Measurements from ENCODE around the gene SAXO2.

The SAXO2 gene

GRCh38 chr15:82294061-82294690 lies 31.6 kb downstream of the SAXO2 start:
- Histone ChIP-seq H3K4me1 (ENCODE audit: control insufficient read depth in 2 of 2, insufficient read depth in 1 of 2, low read depth in 1 of 2, low read length in 2 of 2) (peaks cover 0 to 2% of the 10 kb centered on the region in 2 donors), H3K27ac (replicated peaks; ENCODE audit: low read length) (no peak overlapping the region), H3K23ac (ENCODE audit: low read depth, low read length, poor library complexity) (peak overlapping the region; percentile 35), H3K4me2 (ENCODE audit: insufficient read depth, low read length, poor library complexity, severe bottlenecking) (no peak overlapping the region), H4K91ac (ENCODE audit: low read depth, low read length, poor library complexity) (no peak overlapping the region), H3K36me3 (replicated peaks in 1 of 2; ENCODE audit: control insufficient read depth in 2 of 2, insufficient read depth in 2 of 2, low read length in 2 of 2) (no peaks in the 10 kb centered on the region), H3K14ac (ENCODE audit: low read length) (no peak overlapping the region), H2BK5ac (ENCODE audit: low read length) (no peak overlapping the region), H3K9me3 (replicated peaks in 1 of 2; ENCODE audit: control insufficient read depth in 2 of 2, insufficient read depth in 1 of 2, low read depth in 1 of 2, low read length in 2 of 2) (no peaks in the 10 kb centered on the region), H2BK12ac (ENCODE audit: low read length) (no peak overlapping the region), H3K4me3 (ENCODE audit: low read length in 2 of 2) (no peak overlapping the region), H3K9ac (ENCODE audit: low read depth, low read length, poor library complexity) (no peak overlapping the region), H2BK120ac (ENCODE audit: low read depth, low read length) (no peak overlapping the region), H2AK5ac (ENCODE audit: low read depth, low read length) (no peak overlapping the region), H2BK15ac (ENCODE audit: low read length) (no peak overlapping the region), H3K4ac (ENCODE audit: low read length) (no peak overlapping the region), H2AFZ (ENCODE audit: low read length) (no peak overlapping the region), H3K18ac (ENCODE audit: low read length) (peak overlapping the region; percentile 55), H3K79me1 (ENCODE audit: low read depth, low read length) (no peaks in the 10 kb centered on the region), H3K27me3 (ENCODE audit: control insufficient read depth in 3 of 3, insufficient read depth in 3 of 3, low read depth in 1 of 3, low read length in 3 of 3) (no peaks in the 10 kb centered on the region), H4K8ac (ENCODE audit: low read depth, low read length) (no peak overlapping the region)
- no peak for DNase-seq (ENCODE audit: low spot score)
- no CpG with 5 or more reads among the region's 11 CpGs for WGBS, 2 donors (ENCODE audit: extremely low coverage in 2 of 2, insufficient read length in 2 of 2, insufficient replicate concordance in 1 of 2)

- Histone ChIP-seq H3K4me3 (ENCODE audit: low read length in 2 of 2) (no peak overlapping the region), H2BK120ac (ENCODE audit: low read depth, low read length) (no peak overlapping the region), H4K91ac (ENCODE audit: low read depth, low read length, poor library complexity) (no peak overlapping the region), H2BK15ac (ENCODE audit: low read length) (no peak overlapping the region), H3K18ac (ENCODE audit: low read length) (peak overlapping the region; percentile 35), H3K9me3 (replicated peaks in 1 of 2; ENCODE audit: control insufficient read depth in 2 of 2, insufficient read depth in 1 of 2, low read depth in 1 of 2, low read length in 2 of 2) (no peaks in the 10 kb centered on the region), H4K8ac (ENCODE audit: low read depth, low read length) (no peak overlapping the region), H3K4ac (ENCODE audit: low read length) (no peak overlapping the region), H2BK5ac (ENCODE audit: low read length) (no peak overlapping the region), H3K23ac (ENCODE audit: low read depth, low read length, poor library complexity) (no peak overlapping the region), H2AK5ac (ENCODE audit: low read depth, low read length) (no peak overlapping the region), H3K36me3 (replicated peaks in 1 of 2; ENCODE audit: control insufficient read depth in 2 of 2, insufficient read depth in 2 of 2, low read length in 2 of 2) (no peaks in the 10 kb centered on the region), H3K4me2 (ENCODE audit: insufficient read depth, low read length, poor library complexity, severe bottlenecking) (no peak overlapping the region), H2AFZ (ENCODE audit: low read length) (no peak overlapping the region), H3K14ac (ENCODE audit: low read length) (no peak overlapping the region), H3K4me1 (ENCODE audit: control insufficient read depth in 2 of 2, insufficient read depth in 1 of 2, low read depth in 1 of 2, low read length in 2 of 2) (peaks cover 0 to 2% of the 10 kb centered on the region in 2 donors), H3K27me3 (ENCODE audit: control insufficient read depth in 3 of 3, insufficient read depth in 3 of 3, low read depth in 1 of 3, low read length in 3 of 3) (peaks cover 0 to 2% (median 0%) of the 10 kb centered on the region in 3 experiments), H2BK12ac (ENCODE audit: low read length) (no peak overlapping the region), H3K9ac (ENCODE audit: low read depth, low read length, poor library complexity) (no peak overlapping the region), H3K27ac (replicated peaks; ENCODE audit: low read length) (no peak overlapping the region), H3K79me1 (ENCODE audit: low read depth, low read length) (peaks cover 2% of the 10 kb centered on the region)
- WGBS, 2 donors (ENCODE audit: extremely low coverage in 2 of 2, insufficient read length in 2 of 2, insufficient replicate concordance in 1 of 2): no CpG with 5 or more reads among the region's 5 CpGs
- DNase-seq (ENCODE audit: low spot score): no peak
Observed at GRCh38 chr15:82297546-82297945, 34.9 kb downstream of the SAXO2 start.

- no peak overlapping the region for H3K4me3 ChIP-seq (ENCODE audit: low read length in 2 of 2)
- H3K36me3 ChIP-seq (replicated peaks in 1 of 2; ENCODE audit: control insufficient read depth in 2 of 2, insufficient read depth in 2 of 2, low read length in 2 of 2): no peaks in the 10 kb centered on the region
- no peak overlapping the region for H3K4me2 ChIP-seq (ENCODE audit: insufficient read depth, low read length, poor library complexity, severe bottlenecking)
- H3K18ac ChIP-seq (ENCODE audit: low read length): no peak overlapping the region
- H3K14ac ChIP-seq (ENCODE audit: low read length): no peak overlapping the region
- H2BK12ac ChIP-seq (ENCODE audit: low read length): no peak overlapping the region
- H3K9me3 ChIP-seq (replicated peaks in 1 of 2; ENCODE audit: control insufficient read depth in 2 of 2, insufficient read depth in 1 of 2, low read depth in 1 of 2, low read length in 2 of 2): no peaks in the 10 kb centered on the region
- no peak overlapping the region for H3K4ac ChIP-seq (ENCODE audit: low read length)
- peaks cover 0 to 2% (median 0%) of the 10 kb centered on the region in 3 experiments for H3K27me3 ChIP-seq (ENCODE audit: control insufficient read depth in 3 of 3, insufficient read depth in 3 of 3, low read depth in 1 of 3, low read length in 3 of 3)
- H3K79me1 ChIP-seq (ENCODE audit: low read depth, low read length): peaks cover 2% of the 10 kb centered on the region
- H2BK15ac ChIP-seq (ENCODE audit: low read length): no peak overlapping the region
- H3K27ac ChIP-seq (replicated peaks; ENCODE audit: low read length): no peak overlapping the region
- no peak overlapping the region for H2AFZ ChIP-seq (ENCODE audit: low read length)
- DNase-seq (ENCODE audit: low spot score): no peak
- H2AK5ac ChIP-seq (ENCODE audit: low read depth, low read length): no peak overlapping the region
- no peak overlapping the region for H4K91ac ChIP-seq (ENCODE audit: low read depth, low read length, poor library complexity)
- no peak overlapping the region for H4K8ac ChIP-seq (ENCODE audit: low read depth, low read length)
- H2BK5ac ChIP-seq (ENCODE audit: low read length): no peak overlapping the region
- no peak overlapping the region for H2BK120ac ChIP-seq (ENCODE audit: low read depth, low read length)
- WGBS, 2 donors (ENCODE audit: extremely low coverage in 2 of 2, insufficient read length in 2 of 2, insufficient replicate concordance in 1 of 2): no CpG with 5 or more reads among the region's 13 CpGs
- no peak overlapping the region for H3K23ac ChIP-seq (ENCODE audit: low read depth, low read length, poor library complexity)
- no peak overlapping the region for H3K9ac ChIP-seq (ENCODE audit: low read depth, low read length, poor library complexity)
- H3K4me1 ChIP-seq (ENCODE audit: control insufficient read depth in 2 of 2, insufficient read depth in 1 of 2, low read depth in 1 of 2, low read length in 2 of 2): peaks cover 0 to 2% of the 10 kb centered on the region in 2 donors
Observed at GRCh38 chr15:82298032-82298431, 35.4 kb downstream of the SAXO2 start.

- no peak overlapping the region for H2AK5ac ChIP-seq (ENCODE audit: low read depth, low read length)
- H3K18ac ChIP-seq (ENCODE audit: low read length): no peak overlapping the region
- H3K27me3 ChIP-seq (ENCODE audit: control insufficient read depth in 3 of 3, insufficient read depth in 3 of 3, low read depth in 1 of 3, low read length in 3 of 3): peaks cover 0 to 4% (median 0%) of the 10 kb centered on the region in 3 experiments
- H3K4ac ChIP-seq (ENCODE audit: low read length): no peak overlapping the region
- peaks cover 2% of the 10 kb centered on the region for H3K79me1 ChIP-seq (ENCODE audit: low read depth, low read length)
- no peak overlapping the region for H4K91ac ChIP-seq (ENCODE audit: low read depth, low read length, poor library complexity)
- no peak overlapping the region for H2BK12ac ChIP-seq (ENCODE audit: low read length)
- DNase-seq (ENCODE audit: low spot score): no peak
- no peaks in the 10 kb centered on the region for H3K36me3 ChIP-seq (replicated peaks in 1 of 2; ENCODE audit: control insufficient read depth in 2 of 2, insufficient read depth in 2 of 2, low read length in 2 of 2)
- H2BK15ac ChIP-seq (ENCODE audit: low read length): no peak overlapping the region
- H3K9me3 ChIP-seq (replicated peaks in 1 of 2; ENCODE audit: control insufficient read depth in 2 of 2, insufficient read depth in 1 of 2, low read depth in 1 of 2, low read length in 2 of 2): no peaks in the 10 kb centered on the region
- H3K9ac ChIP-seq (ENCODE audit: low read depth, low read length, poor library complexity): no peak overlapping the region
- H4K8ac ChIP-seq (ENCODE audit: low read depth, low read length): no peak overlapping the region
- H3K27ac ChIP-seq (replicated peaks; ENCODE audit: low read length): no peak overlapping the region
- H3K14ac ChIP-seq (ENCODE audit: low read length): no peak overlapping the region
- H3K4me3 ChIP-seq (ENCODE audit: low read length in 2 of 2): no peak overlapping the region
- no peak overlapping the region for H3K4me2 ChIP-seq (ENCODE audit: insufficient read depth, low read length, poor library complexity, severe bottlenecking)
- no peak overlapping the region for H2BK5ac ChIP-seq (ENCODE audit: low read length)
- H2AFZ ChIP-seq (ENCODE audit: low read length): no peak overlapping the region
- H3K23ac ChIP-seq (ENCODE audit: low read depth, low read length, poor library complexity): no peak overlapping the region
- no CpG with 5 or more reads among the region's 44 CpGs for WGBS, 2 donors (ENCODE audit: extremely low coverage in 2 of 2, insufficient read length in 2 of 2, insufficient replicate concordance in 1 of 2)
- no peak overlapping the region for H2BK120ac ChIP-seq (ENCODE audit: low read depth, low read length)
- peaks cover 0 to 2% of the 10 kb centered on the region in 2 donors for H3K4me1 ChIP-seq (ENCODE audit: control insufficient read depth in 2 of 2, insufficient read depth in 1 of 2, low read depth in 1 of 2, low read length in 2 of 2)
Observed at GRCh38 chr15:82298520-82298919, 35.9 kb downstream of the SAXO2 start.

Measured in neuronal stem cell (in vitro differentiated cells).